Endothelial cell of umbilical vein (primary cell): ENCODE results near the gene ANKRD45.

Source experiments
- CTCF ChIP-seq, 2 donors: IDR thresholded peaks; 1 replicate in 1 of 2; 2 replicates in 1 of 2; pipeline ENCODE4 v1.5.1; 2011; ENCODE audit warnings: low read length in 2 of 2, mild to moderate bottlenecking in 2 of 2, moderate library complexity in 2 of 2, control low read depth in 1 of 2, inconsistent platforms in 1 of 2, low read depth in 1 of 2; ENCODE audit not compliant: insufficient read depth in 1 of 2; ENCODE audit errors: extremely low read depth in 1 of 2
- EZH2 ChIP-seq: IDR thresholded peaks from 2 replicates; pipeline ENCODE4 v1.6.1; 2012; ENCODE audit warnings: borderline replicate concordance, low read depth, mild to moderate bottlenecking, moderate library complexity, low read length, inconsistent platforms; ENCODE audit not compliant: severe bottlenecking
- FOS ChIP-seq: IDR thresholded peaks from 2 replicates; pipeline ENCODE4 v1.6.1; 2011; ENCODE audit warnings: mild to moderate bottlenecking, low read length, moderate library complexity, borderline replicate concordance; ENCODE audit not compliant: insufficient read depth
- GATA2 ChIP-seq: IDR thresholded peaks from 2 replicates; pipeline ENCODE4 v1.7.0; 2011; ENCODE audit warnings: low read depth, mild to moderate bottlenecking, moderate library complexity, mixed read lengths, low read length; ENCODE audit not compliant: insufficient read length, insufficient read depth
- JUN ChIP-seq: IDR thresholded peaks from 2 replicates; pipeline ENCODE4 v1.6.1; 2011; ENCODE audit warnings: borderline replicate concordance, low read depth; ENCODE audit not compliant: insufficient read length, insufficient read depth
- MAX ChIP-seq: IDR thresholded peaks from 2 replicates; pipeline ENCODE4 v1.6.1; 2011; ENCODE audit not compliant: insufficient read depth, insufficient read length
- MYC ChIP-seq: IDR thresholded peaks from one replicate; pipeline ENCODE4 v1.6.1; 2011; ENCODE audit warnings: mild to moderate bottlenecking, low read depth, low read length
- POLR2A ChIP-seq: IDR thresholded peaks from 2 replicates; pipeline ENCODE4 v1.6.1; 2012; ENCODE audit warnings: low read depth, mild to moderate bottlenecking, control low read depth, low read length
- POLR2AphosphoS5 ChIP-seq: IDR thresholded peaks from 2 replicates; pipeline ENCODE4 v1.6.1; 2012; ENCODE audit warnings: low read depth, mild to moderate bottlenecking, control low read depth, low read length, moderate library complexity; ENCODE audit not compliant: insufficient read depth

GRCh38 chr1:173608503-173609216, 61.0 kb downstream of the ANKRD45 start:
- no peak for TF ChIP-seq CTCF (IDR thresholded peaks at IDR 0.05; ENCODE audit: extremely low read depth in 1 of 2, insufficient read depth in 1 of 2, low read depth in 1 of 2, low read length in 2 of 2)
- no peak for TF ChIP-seq JUN
- TF ChIP-seq POLR2A: no peak
- TF ChIP-seq POLR2AphosphoS5: no peak
- no peak for TF ChIP-seq EZH2
- no peak for TF ChIP-seq MAX
- no peak for TF ChIP-seq FOS
- no peak for TF ChIP-seq MYC
- TF ChIP-seq GATA2: no peak
